ENCODE results near the gene RPLP2.

Gene RPLP2

DNA sequence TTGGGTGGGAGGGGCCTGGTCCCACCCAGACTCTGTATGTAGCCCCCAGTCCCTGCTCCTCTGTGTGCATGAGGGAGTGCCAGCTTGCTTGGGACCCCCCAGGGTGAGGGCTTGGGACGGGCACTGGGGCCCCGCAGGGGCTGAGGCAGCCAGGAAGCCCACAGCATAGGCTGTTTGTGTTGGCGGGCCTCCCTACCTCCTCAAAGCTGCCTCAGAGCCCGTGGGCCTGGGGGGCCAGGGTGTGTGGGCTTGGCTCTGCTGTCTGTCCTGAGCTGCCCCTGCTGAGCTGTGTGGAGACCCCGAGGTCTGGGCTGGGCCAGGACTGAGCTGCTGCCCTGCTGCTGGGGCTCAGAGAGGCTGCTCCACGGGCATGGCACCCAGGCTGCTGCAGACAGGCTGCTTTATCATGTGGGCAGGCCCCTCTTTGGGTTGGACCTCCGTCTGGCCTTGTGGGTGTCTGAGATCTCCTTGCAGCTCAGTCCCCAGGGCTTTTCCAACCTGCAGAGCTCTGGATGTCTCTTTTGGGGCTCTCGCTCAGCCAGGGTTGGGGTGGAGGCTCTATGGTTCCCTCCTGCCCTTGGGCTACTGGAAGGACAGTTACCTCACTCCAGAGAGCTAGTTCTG is 36.2 kb downstream of the RPLP2 start:
- DNase-seq (ENCODE audit: insufficient read length, low spot score) (no peak), FAIRE-seq (no peak)
- TF ChIP-seq POLR2AphosphoS5 (IDR thresholded peaks at IDR 0.05; ENCODE audit: low read depth, low read length) = no peak
- no peak for TF ChIP-seq PAX5 (IDR thresholded peaks at IDR 0.05; ENCODE audit: insufficient read depth, low read length, severe bottlenecking)
- no peak for TF ChIP-seq POU2F2 (IDR thresholded peaks at IDR 0.05; ENCODE audit: low read depth, low read length)
- TF ChIP-seq TAF1 (IDR thresholded peaks at IDR 0.05; ENCODE audit: low read depth, low read length) = no peak
- no peak for TF ChIP-seq POLR2A (IDR thresholded peaks at IDR 0.05; ENCODE audit: low read depth, low read length)
- no peak for TF ChIP-seq SPI1 (IDR thresholded peaks at IDR 0.05; ENCODE audit: low read depth, low read length)

DNA sequence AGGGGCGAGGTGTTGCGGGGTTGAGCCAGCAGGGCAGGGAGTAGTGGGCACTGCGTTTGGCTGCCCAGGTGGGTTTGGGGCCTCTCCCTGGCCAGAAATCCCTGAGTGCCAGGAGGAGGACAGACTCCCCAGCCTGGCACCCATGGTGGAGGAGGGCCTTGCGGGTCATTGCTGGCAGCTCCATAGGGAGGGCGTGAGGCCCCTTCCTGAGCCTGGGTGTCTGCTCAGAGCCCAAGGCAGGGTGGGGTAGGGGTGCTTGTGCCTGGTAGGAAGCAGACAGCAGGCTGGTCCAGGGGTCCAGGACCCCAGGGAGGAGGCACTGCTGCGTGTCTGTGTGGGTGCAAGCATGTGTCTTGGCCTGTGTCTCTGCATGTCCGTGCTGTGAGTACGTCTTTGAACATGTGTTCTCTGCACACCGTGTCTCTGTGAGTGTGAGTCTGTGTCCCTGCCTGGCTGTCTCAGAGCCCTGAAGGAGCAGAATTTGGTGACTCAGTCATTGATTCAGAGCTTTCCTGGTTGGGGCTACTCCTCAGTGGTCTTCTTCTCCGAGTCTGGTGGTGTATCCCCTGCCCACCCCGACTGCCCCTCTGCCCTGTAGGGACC is 36.8 kb downstream of the RPLP2 start:
- no peak for TF ChIP-seq POLR2AphosphoS5 (IDR thresholded peaks at IDR 0.05; ENCODE audit: low read depth, low read length)
- TF ChIP-seq SPI1 (IDR thresholded peaks at IDR 0.05; ENCODE audit: low read depth, low read length) = no peak
- FAIRE-seq = no peak

DNA sequence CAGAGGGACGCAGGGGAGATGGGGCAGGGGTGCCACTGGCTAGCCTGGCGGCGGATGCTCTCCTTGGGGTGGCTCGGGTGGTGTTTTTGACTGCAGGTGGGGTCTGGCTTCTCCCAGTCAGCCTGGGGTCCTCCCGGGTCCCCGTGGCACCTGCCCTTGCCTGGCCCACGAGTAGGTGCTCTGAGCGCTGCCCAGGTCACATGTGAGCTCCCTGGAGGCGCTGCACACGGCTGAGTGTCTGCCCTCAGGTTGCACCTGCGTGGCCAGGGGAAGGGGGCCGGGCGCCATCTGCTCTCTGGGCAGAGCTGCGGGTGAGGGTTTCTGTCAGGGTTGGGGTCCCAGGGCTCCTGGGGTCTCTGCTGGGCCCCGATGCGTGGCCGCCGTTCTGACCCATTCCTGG is 38.1 kb downstream of the RPLP2 start:
- DNase-seq (ENCODE audit: insufficient read length, low spot score) (no peak), FAIRE-seq (no peak)
- no peak for TF ChIP-seq POLR2AphosphoS5 (IDR thresholded peaks at IDR 0.05; ENCODE audit: low read depth, low read length)
- TF ChIP-seq POU2F2 (IDR thresholded peaks at IDR 0.05; ENCODE audit: low read depth, low read length) = no peak
- no peak for TF ChIP-seq TAF1 (IDR thresholded peaks at IDR 0.05; ENCODE audit: low read depth, low read length)
- TF ChIP-seq SPI1 (IDR thresholded peaks at IDR 0.05; ENCODE audit: low read depth, low read length) = no peak

More for the DNA sequence above, 36.8 kb downstream of the RPLP2 start:
- no peak for DNase-seq (ENCODE audit: insufficient read length, low spot score)

DNA sequence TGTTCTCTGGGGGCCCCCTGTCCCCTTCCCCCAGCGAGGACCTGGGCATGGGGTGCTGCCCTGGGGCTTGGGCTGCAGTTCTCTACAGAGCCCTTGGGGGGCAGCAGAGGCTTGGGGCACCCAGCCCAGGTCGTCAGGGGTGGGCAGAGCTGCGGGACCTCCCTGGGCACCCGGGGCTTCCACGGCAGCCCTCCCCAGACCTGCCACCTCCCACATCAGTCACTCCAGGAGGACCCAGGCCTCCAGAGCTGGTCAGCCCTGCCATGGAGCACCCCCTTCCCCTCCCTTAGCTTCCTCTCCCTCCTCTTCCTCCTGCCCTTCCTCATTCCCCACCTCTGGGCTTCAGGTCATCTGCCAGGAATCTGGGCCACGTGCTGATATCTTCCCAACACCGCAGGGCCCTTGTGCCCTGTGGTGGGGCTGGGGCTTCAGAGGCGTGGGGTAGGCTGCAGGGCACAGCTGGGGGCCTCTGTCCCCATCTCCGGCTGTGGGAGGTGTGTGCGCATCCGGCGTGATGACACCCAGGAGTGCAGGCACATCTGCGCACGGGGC is 38.7 kb downstream of the RPLP2 start:
- TF ChIP-seq POLR2A (IDR thresholded peaks at IDR 0.05; ENCODE audit: low read depth, low read length) (no peak), POLR2AphosphoS5 (IDR thresholded peaks at IDR 0.05; ENCODE audit: low read depth, low read length) (no peak), SPI1 (IDR thresholded peaks at IDR 0.05; ENCODE audit: low read depth, low read length) (no peak), POU2F2 (IDR thresholded peaks at IDR 0.05; ENCODE audit: low read depth, low read length) (no peak), PAX5 (IDR thresholded peaks at IDR 0.05; ENCODE audit: insufficient read depth, low read length, severe bottlenecking) (no peak), TAF1 (IDR thresholded peaks at IDR 0.05; ENCODE audit: low read depth, low read length) (no peak)
- FAIRE-seq (peak; percentile 69), DNase-seq (ENCODE audit: insufficient read length, low spot score) (peak; percentile 94)

- TF ChIP-seq POLR2AphosphoS5 (IDR thresholded peaks at IDR 0.05; ENCODE audit: low read depth, low read length) (no peak), POU2F2 (IDR thresholded peaks at IDR 0.05; ENCODE audit: low read depth, low read length) (no peak), PAX5 (IDR thresholded peaks at IDR 0.05; ENCODE audit: insufficient read depth, low read length, severe bottlenecking) (no peak), POLR2A (IDR thresholded peaks at IDR 0.05; ENCODE audit: low read depth, low read length) (no peak), TAF1 (IDR thresholded peaks at IDR 0.05; ENCODE audit: low read depth, low read length) (no peak), SPI1 (IDR thresholded peaks at IDR 0.05; ENCODE audit: low read depth, low read length) (no peak)
- DNase-seq (ENCODE audit: insufficient read length, low spot score) = no peak
- FAIRE-seq = peak; percentile 5
Measured at GRCh38 chr11:849104-849824, 39.5 kb downstream of the RPLP2 start.

DNA sequence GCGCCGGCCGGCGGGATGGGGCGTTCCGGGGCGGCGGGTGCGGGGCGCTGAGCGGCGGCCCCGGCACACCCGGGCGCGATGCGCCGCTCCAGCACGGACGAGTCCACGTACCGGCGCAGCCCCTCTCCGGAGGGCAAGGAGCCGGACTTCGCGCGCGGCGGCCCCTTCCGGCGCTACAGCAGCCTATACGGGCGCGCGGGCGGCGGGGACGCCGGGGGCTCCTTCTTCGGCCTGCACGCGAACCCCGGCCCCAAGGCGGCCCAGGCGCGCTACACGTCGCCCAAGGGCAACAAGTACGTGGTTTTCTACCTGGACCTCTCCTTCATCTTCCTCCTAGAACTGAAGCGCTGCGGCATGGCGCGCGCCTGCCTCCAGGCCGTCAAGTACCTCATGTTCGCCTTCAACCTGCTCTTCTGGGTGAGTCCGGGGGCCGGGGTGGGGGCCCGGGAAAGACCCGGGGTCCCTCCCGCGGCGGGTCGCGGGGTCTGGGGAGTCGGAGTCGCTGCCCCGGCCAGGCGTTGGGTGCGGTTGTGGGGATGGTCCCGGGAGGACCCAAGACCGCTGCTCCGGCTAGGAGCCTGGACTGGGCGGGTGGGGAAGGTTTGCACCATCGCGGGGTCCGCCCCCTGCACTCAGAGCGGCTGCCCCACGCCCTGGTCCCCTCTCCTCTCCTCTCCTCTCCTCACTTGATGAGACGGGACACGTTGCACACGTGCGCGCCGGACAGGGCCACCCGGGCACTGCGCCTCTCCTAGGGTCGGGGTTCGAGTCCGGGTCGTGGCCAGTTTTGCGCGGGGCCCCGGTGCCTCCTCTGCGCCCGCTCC is 40.4 kb downstream of the RPLP2 start:
- no peak for FAIRE-seq

GRCh38 chr11:850775-851763 is 41.3 kb downstream of the RPLP2 start:
- DNase-seq (ENCODE audit: insufficient read length, low spot score) (peak; percentile 63), FAIRE-seq (no peak)
- TF ChIP-seq SPI1 (IDR thresholded peaks at IDR 0.05; ENCODE audit: low read depth, low read length) (no peak), POLR2A (IDR thresholded peaks at IDR 0.05; ENCODE audit: low read depth, low read length) (no peak), POLR2AphosphoS5 (IDR thresholded peaks at IDR 0.05; ENCODE audit: low read depth, low read length) (no peak)

More for the DNA sequence above, 40.4 kb downstream of the RPLP2 start:
- TF ChIP-seq PAX5 (IDR thresholded peaks at IDR 0.05; ENCODE audit: insufficient read depth, low read length, severe bottlenecking) (no peak), POLR2AphosphoS5 (IDR thresholded peaks at IDR 0.05; ENCODE audit: low read depth, low read length) (no peak), POU2F2 (IDR thresholded peaks at IDR 0.05; ENCODE audit: low read depth, low read length) (no peak)
- no peak for DNase-seq (ENCODE audit: insufficient read length, low spot score)

DNA sequence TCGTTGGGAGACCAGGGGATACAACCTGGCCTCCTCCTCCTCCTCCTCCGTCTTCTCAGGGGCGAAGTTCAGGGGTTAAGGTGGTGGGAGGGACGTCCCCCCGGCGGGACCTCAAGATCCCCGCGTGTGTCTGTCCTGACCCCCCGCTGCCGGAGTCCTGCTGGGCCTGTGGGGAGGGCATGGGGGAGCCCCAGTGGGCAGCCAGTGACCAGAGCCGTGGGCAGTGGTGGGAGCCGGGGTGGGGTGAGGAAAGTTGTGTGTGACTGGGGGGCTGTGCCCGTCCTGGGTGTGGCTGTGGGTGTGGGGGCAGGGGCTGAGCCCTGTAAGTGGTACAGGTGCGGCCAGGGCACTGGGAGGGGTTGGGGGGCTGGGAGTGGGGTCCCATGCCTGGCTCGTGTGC is 43.0 kb downstream of the RPLP2 start:
- FAIRE-seq = no peak
- no peak for DNase-seq (ENCODE audit: insufficient read length, low spot score)
- TF ChIP-seq TAF1 (IDR thresholded peaks at IDR 0.05; ENCODE audit: low read depth, low read length) = no peak
- no peak for TF ChIP-seq POU2F2 (IDR thresholded peaks at IDR 0.05; ENCODE audit: low read depth, low read length)
- no peak for TF ChIP-seq POLR2A (IDR thresholded peaks at IDR 0.05; ENCODE audit: low read depth, low read length)
- TF ChIP-seq POLR2AphosphoS5 (IDR thresholded peaks at IDR 0.05; ENCODE audit: low read depth, low read length) = no peak
- TF ChIP-seq PAX5 (IDR thresholded peaks at IDR 0.05; ENCODE audit: insufficient read depth, low read length, severe bottlenecking) = no peak
- no peak for TF ChIP-seq SPI1 (IDR thresholded peaks at IDR 0.05; ENCODE audit: low read depth, low read length)

Measured in GM12891 (cell line).